ENCODE results near the gene NUBP1.

- TF ChIP-seq EZH2 (IDR thresholded peaks at IDR 0.05; ENCODE audit: low read length, unreplicated experiment), result no peak
- no peak for TF ChIP-seq CTCF (conservative IDR thresholded peaks at IDR 0.05; ENCODE audit: low read depth, low read length)
These were observed 49.8 kb upstream of the NUBP1 start for GRCh38 chr16:10693889-10694288.

Measured in PC-3 (cell line).